Measurements from ENCODE around the gene NDRG4.

DNA sequence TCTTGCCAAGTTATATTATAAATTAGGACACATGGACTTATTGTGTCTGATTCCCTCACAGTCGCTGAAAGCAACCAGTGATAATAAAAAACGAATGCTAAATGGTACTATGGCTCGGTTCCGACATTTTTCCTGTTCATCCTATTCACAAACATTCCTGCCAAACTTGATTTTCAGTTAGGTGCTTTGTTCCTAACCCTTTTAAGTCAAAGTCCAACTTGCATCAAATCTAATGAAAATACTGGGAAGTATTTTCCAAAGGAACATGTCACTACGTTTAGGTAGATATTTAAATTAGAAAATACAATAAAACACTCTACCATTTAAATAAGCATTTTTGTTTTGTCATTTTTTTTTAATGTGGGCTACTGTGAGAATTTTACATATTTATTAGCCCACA is 36.3 kb downstream of the NDRG4 start:
- TF ChIP-seq, protein P1, sequence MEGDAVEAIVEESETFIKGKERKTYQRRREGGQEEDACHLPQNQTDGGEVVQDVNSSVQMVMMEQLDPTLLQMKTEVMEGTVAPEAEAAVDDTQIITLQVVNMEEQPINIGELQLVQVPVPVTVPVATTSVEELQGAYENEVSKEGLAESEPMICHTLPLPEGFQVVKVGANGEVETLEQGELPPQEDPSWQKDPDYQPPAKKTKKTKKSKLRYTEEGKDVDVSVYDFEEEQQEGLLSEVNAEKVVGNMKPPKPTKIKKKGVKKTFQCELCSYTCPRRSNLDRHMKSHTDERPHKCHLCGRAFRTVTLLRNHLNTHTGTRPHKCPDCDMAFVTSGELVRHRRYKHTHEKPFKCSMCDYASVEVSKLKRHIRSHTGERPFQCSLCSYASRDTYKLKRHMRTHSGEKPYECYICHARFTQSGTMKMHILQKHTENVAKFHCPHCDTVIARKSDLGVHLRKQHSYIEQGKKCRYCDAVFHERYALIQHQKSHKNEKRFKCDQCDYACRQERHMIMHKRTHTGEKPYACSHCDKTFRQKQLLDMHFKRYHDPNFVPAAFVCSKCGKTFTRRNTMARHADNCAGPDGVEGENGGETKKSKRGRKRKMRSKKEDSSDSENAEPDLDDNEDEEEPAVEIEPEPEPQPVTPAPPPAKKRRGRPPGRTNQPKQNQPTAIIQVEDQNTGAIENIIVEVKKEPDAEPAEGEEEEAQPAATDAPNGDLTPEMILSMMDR (IDR thresholded peaks at IDR 0.05; ENCODE audit: low read depth, low read length, poor library complexity, severe bottlenecking): no peak
- TF ChIP-seq EZH2phosphoT487 (IDR thresholded peaks at IDR 0.05; ENCODE audit: borderline replicate concordance, low read length): no peak

All from DOHH2 (cell line).